HG02759 (cell line): Measurements from ENCODE around the gene GPR61.

Experiments
- ATAC-seq: cut with Tn5 transposase; IDR thresholded peaks from one replicate; pipeline ENCODE4 v1.9.1; 2021; ENCODE audit warnings: mild to moderate bottlenecking, moderate library complexity; ENCODE audit not compliant: unreplicated experiment

Gene GPR61

GRCh38 chr1:109567877-109568672 lies 28.4 kb downstream of the GPR61 start:
- ATAC-seq, result no peak

GRCh38 chr1:109569323-109569722 lies 29.7 kb downstream of the GPR61 start:
- ATAC-seq, result no peak

- ATAC-seq, result no peak
Observed at GRCh38 chr1:109570414-109570813, 30.7 kb downstream of the GPR61 start.

GRCh38 chr1:109573785-109574184 lies 34.1 kb downstream of the GPR61 start:
- ATAC-seq, result no peak

DNA sequence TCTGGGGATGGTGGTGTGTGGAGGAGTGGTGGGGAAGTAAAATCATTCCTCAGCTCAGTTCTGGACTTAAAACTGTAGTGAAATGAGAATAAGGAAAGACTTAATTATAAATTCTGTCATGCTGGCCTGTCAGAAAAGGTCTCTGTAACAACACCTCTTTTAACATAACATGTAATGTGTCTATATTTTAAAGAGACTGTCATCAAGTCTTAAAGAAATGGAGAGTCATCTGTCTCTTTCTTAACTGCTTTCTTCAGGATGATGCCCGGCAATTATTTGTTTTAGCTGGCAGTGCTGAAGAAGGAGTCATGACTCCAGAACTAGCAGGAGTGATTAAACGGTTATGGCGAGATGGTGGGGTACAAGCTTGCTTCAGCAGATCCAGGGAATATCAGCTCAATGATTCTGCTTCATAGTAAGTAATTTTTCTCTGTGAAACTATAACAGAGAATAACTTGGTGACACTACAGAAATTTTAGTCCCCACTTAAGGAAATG lies 39.3 kb downstream of the GPR61 start:
- no peak for ATAC-seq

- ATAC-seq, result no peak
Observed at GRCh38 chr1:109579491-109579890, 39.8 kb downstream of the GPR61 start.

- ATAC-seq, result no peak
Observed at GRCh38 chr1:109582021-109582420, 42.3 kb downstream of the GPR61 start.

DNA sequence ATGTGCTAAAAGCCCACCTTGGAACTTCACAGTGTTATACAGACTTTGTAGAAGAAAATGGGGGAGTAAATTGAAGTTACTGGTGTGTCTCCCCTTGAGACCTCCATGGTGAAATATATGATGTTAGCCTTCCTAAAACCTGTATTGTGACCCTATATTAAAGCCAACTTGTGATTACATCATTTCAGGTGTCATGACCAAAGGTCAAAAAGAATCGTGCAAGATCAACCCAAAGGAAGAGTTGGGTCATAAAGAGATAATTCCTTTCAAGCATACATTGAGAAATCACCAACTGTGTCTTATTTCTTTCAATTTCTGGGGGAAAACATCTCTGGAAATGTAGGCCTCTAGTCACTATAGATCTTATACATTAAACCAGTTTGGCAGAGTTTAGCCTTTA lies 45.1 kb downstream of the GPR61 start:
- no peak for ATAC-seq

- ATAC-seq, result no peak
Observed at GRCh38 chr1:109586055-109586454, 46.4 kb downstream of the GPR61 start.

- ATAC-seq, result no peak
Observed at GRCh38 chr1:109589177-109589576, 49.5 kb downstream of the GPR61 start.

- ATAC-seq, result no peak
Observed at GRCh38 chr1:109589679-109590078, 50.0 kb downstream of the GPR61 start.

- no peak for ATAC-seq
Observed at GRCh38 chr1:109592916-109593315, 53.2 kb downstream of the GPR61 start.

- ATAC-seq, result no peak
Observed at GRCh38 chr1:109595531-109595930, 55.9 kb downstream of the GPR61 start.
